ENCODE measurements around the gene HNRNPC. TPM values are rescaled to one million over a fixed set of nuclear protein-coding genes. Genes with fewer than 3 reads are reported as not detected.

The HNRNPC gene
- total RNA-seq, 4 donors from 2014 or later, result 201 to 392 (median 259) TPM

DNA sequence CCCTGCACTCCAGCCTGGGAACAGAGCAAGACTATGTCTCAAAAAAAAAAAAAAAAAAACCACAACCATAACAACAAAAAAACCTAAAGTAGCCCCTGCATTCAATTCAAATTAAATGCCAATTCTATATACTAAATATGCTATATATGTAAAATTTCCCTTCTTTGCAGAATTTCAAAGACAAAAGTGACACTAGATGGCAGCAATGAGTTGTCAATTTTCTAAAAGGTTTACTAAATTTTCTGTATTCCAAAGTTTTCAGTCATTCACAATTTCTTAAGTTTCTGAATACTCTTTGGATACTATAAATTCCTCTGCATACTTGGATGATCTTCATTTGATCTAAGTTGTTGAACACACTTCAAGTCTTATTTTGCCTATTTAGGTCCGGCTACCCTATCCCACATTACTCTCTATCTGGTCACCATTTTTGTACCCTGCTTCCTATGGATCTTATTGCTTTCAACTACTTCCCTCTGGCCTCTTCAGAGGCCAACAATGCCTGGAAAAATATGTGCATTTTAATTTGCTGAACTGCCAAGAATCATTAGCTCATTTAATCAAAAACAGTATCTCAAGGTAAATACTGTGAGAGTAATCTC is 27.9 kb downstream of the HNRNPC start:
- H3K4me1 ChIP-seq, result peaks cover 0 to 12% (median 2%) of the 10 kb centered on the region in 4 donors
- TF ChIP-seq POLR2A (IDR thresholded peaks at IDR 0.05), result no peak
- TF ChIP-seq, protein P1, sequence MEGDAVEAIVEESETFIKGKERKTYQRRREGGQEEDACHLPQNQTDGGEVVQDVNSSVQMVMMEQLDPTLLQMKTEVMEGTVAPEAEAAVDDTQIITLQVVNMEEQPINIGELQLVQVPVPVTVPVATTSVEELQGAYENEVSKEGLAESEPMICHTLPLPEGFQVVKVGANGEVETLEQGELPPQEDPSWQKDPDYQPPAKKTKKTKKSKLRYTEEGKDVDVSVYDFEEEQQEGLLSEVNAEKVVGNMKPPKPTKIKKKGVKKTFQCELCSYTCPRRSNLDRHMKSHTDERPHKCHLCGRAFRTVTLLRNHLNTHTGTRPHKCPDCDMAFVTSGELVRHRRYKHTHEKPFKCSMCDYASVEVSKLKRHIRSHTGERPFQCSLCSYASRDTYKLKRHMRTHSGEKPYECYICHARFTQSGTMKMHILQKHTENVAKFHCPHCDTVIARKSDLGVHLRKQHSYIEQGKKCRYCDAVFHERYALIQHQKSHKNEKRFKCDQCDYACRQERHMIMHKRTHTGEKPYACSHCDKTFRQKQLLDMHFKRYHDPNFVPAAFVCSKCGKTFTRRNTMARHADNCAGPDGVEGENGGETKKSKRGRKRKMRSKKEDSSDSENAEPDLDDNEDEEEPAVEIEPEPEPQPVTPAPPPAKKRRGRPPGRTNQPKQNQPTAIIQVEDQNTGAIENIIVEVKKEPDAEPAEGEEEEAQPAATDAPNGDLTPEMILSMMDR (IDR thresholded peaks at IDR 0.05), result peak in 5 of 6 experiments; percentile 24 to 46 (median 29)

DNA sequence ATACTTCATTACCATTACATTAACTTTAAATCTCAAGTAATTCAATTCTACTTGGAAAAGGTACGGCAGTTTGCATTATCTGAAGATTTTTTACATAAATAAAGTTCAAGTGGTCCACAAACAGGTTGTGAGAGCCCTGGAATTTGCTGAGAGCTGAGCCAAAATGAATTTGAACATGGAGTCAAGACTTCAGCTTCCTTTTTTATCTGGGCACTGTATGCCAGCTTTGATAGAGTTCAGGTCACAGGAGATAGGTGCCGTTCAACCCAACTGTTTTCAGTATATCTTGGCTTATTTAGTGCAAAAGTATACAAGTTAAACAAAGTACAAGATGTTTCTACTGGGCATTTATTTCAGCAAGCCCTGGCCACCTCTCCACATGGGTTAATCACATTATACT is 28.8 kb downstream of the HNRNPC start:
- Histone ChIP-seq H3K27ac (no peak overlapping the region), H3K27me3 (no peaks in the 10 kb centered on the region), H3K36me3 (peaks cover 0 to 44% (median 0%) of the 10 kb centered on the region in 3 donors), H3K4me3 (no peak overlapping the region), H3K9me3 (no peaks in the 10 kb centered on the region), H3K4me1 (peaks cover 0 to 12% (median 5%) of the 10 kb centered on the region in 4 donors)
- TF ChIP-seq, protein P1 (IDR thresholded peaks at IDR 0.05), result no peak
- TF ChIP-seq POLR2A (IDR thresholded peaks at IDR 0.05), result no peak
- no peak for DNase-seq

More for the DNA sequence above, 27.9 kb downstream of the HNRNPC start:
- Histone ChIP-seq H3K36me3 (peaks cover 0 to 42% (median 0%) of the 10 kb centered on the region in 3 donors), H3K27ac (no peak overlapping the region), H3K4me3 (no peak overlapping the region), H3K9me3 (no peaks in the 10 kb centered on the region), H3K27me3 (no peaks in the 10 kb centered on the region)
- no peak for DNase-seq

DNA sequence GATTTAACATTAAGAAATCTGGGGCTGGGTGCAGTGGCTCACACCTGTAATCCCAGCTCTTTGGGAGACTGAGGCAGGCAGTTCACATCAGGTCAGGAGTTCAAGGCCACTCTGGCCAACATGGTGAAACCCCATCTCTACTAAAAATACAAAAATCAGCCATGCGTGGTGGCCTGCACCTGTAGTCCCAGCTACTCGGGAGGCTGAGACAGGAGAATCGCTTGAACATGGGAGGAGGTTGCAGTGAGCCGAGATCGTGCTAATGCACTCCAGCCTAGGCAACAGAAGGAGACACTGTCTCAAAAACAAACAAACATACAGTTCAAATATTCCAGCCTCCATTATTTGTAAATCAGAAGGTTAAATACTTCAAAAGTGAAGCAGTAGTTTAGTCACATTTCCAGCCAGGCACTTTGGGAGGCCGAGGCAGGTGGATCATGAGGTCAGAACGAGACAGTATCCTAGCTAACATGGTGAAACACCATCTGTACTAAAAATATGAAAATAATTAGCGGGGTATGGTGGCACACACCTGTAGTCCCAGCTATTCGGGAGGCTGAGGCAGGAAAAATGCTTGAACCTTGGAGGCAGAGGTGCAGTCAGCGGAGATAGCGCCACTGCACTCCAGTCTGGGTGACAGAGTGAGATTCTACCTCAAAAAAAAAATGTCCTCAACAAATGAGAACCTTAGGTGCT is 30.3 kb downstream of the HNRNPC start:
- no peak overlapping the region for H3K27ac ChIP-seq
- H3K9me3 ChIP-seq, result no peaks in the 10 kb centered on the region
- DNase-seq, result no peak
- no peak overlapping the region for H3K4me3 ChIP-seq
- TF ChIP-seq POLR2A (IDR thresholded peaks at IDR 0.05), result no peak
- TF ChIP-seq, protein P1 (IDR thresholded peaks at IDR 0.05), result no peak
- H3K27me3 ChIP-seq, result no peaks in the 10 kb centered on the region
- H3K4me1 ChIP-seq, result peaks cover 0 to 12% (median 5%) of the 10 kb centered on the region in 4 donors
- H3K36me3 ChIP-seq, result peaks cover 0 to 38% (median 0%) of the 10 kb centered on the region in 3 donors

DNA sequence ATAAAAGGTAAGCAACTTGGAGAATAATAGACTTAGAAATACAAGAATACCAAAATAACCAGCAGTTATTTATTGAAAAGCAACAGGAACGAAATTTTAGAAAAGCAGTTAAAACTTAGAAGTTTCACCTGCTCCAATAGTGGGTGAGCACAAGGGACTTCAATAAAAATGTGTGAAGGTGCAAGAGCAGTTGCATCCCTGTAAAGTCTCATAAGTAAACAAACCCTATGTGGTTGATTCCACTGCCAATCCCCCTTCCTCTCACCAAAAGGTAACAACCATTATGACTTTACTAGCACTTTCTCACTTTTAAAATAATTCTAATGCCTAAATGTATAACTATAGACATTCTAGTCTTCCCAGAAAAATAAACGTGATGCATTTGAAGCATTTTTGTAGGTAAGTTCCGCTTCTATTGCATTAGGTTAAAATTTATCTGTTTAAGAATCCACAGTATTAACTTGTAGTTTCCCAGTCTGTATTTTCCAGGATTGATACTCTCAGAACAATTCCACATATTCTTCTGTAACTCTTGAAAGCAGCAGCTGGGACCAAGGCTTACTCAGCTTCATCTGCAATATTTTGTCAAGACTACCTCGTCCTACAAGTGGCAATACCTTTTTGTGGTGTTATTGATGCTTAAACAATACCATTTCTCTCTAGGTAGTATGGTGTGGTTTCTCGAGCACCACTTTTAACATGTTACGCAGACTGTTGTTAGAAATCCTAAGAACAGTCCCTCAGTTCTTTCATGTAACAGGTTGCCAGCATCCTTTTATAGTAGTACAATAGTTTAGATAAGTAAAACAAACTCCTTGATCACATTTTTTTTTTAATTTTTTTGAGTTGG is 32.1 kb downstream of the HNRNPC start:
- no peak for TF ChIP-seq POLR2A (IDR thresholded peaks at IDR 0.05)
- TF ChIP-seq, protein P1 (IDR thresholded peaks at IDR 0.05), result no peak
- Histone ChIP-seq H3K36me3 (peaks cover 0 to 45% (median 0%) of the 10 kb centered on the region in 3 donors), H3K9me3 (no peaks in the 10 kb centered on the region), H3K4me3 (no peak overlapping the region), H3K4me1 (peaks cover 0 to 29% (median 9%) of the 10 kb centered on the region in 4 donors), H3K27ac (no peak overlapping the region), H3K27me3 (no peaks in the 10 kb centered on the region)
- DNase-seq, result no peak

DNA sequence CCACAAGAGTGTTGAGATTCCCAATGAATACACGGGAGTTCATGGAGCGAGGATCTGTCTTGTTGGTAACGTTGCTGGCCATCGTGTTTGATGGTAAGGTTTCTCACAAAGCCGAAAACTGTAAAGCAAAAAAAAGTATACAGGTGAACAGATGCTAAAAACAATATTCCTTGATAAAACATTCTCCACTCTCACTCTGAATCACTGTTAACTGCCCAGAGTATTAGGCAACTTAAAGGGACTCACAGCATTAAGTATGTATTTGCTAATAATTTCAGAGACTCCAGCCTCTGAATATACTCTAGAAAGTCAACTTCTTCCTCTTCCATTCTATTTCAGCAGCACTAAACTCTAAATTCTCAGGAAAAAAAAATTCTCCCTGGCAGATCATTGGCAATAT is 35.1 kb downstream of the HNRNPC start:
- TF ChIP-seq, protein P1 (IDR thresholded peaks at IDR 0.05), result no peak
- no peak for TF ChIP-seq POLR2A (IDR thresholded peaks at IDR 0.05)
- DNase-seq, result no peak

More for the DNA sequence above, 35.1 kb downstream of the HNRNPC start:
- no peaks in the 10 kb centered on the region for H3K9me3 ChIP-seq
- H3K27me3 ChIP-seq, result no peaks in the 10 kb centered on the region
- H3K4me3 ChIP-seq, result no peak overlapping the region
- H3K36me3 ChIP-seq, result peaks cover 0 to 64% (median 0%) of the 10 kb centered on the region in 3 donors
- H3K4me1 ChIP-seq, result peaks cover 0 to 27% (median 14%) of the 10 kb centered on the region in 4 donors
- H3K27ac ChIP-seq, result no peak overlapping the region
